ENCODE data around the gene ATP2A3. TPM values are rescaled to one million over a fixed set of nuclear protein-coding genes. Genes with fewer than 3 reads are reported as not detected.
A peak's percentile ranks its signal among the peaks of the same experiment; 100 is the strongest.

Gene ATP2A3
- total RNA-seq, 1 donor from 2014 or later: 1.6 TPM

DNA sequence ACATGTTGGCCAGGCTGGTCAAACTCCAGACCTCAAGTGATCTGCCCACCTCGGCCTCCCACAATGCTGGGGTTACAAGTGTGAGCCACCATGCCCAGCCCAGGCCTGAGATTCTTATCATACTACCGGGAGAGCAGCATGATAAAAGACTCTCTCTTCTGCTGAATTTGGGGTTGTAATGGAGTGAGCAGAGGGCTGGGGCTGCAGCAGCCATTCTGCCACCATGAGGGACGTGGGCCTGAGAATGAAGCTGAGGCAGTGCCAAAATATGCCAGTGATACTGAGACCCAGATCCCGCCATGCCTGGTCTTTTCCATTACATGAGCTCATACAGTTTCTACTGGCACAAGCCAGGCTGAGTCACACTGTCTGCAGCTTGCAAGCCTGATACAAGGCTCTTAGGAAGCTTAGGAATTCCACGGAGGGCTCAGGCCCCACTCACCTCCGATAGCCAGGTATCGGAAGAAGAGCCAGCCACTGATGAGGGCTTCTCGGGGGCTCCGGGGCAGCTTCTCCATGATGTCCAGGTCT, 28.3 kb downstream of the ATP2A3 start:
- H3K4me1 Mint-ChIP-seq: no peaks in the 10 kb centered on the region
- DNase-seq (ENCODE audit: low read depth, low spot score): no peak
- TF ChIP-seq, protein P1, sequence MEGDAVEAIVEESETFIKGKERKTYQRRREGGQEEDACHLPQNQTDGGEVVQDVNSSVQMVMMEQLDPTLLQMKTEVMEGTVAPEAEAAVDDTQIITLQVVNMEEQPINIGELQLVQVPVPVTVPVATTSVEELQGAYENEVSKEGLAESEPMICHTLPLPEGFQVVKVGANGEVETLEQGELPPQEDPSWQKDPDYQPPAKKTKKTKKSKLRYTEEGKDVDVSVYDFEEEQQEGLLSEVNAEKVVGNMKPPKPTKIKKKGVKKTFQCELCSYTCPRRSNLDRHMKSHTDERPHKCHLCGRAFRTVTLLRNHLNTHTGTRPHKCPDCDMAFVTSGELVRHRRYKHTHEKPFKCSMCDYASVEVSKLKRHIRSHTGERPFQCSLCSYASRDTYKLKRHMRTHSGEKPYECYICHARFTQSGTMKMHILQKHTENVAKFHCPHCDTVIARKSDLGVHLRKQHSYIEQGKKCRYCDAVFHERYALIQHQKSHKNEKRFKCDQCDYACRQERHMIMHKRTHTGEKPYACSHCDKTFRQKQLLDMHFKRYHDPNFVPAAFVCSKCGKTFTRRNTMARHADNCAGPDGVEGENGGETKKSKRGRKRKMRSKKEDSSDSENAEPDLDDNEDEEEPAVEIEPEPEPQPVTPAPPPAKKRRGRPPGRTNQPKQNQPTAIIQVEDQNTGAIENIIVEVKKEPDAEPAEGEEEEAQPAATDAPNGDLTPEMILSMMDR (conservative IDR thresholded peaks at IDR 0.05): no peak
- H3K27me3 Mint-ChIP-seq (ENCODE audit: low read depth): no peaks in the 10 kb centered on the region
- no peak overlapping the region for H3K27ac Mint-ChIP-seq (ENCODE audit: unreplicated experiment)
- no peaks in the 10 kb centered on the region for H3K36me3 Mint-ChIP-seq (ENCODE audit: low read depth)
- no peaks in the 10 kb centered on the region for H3K9me3 Mint-ChIP-seq
- no peak overlapping the region for H3K4me3 Mint-ChIP-seq

DNA sequence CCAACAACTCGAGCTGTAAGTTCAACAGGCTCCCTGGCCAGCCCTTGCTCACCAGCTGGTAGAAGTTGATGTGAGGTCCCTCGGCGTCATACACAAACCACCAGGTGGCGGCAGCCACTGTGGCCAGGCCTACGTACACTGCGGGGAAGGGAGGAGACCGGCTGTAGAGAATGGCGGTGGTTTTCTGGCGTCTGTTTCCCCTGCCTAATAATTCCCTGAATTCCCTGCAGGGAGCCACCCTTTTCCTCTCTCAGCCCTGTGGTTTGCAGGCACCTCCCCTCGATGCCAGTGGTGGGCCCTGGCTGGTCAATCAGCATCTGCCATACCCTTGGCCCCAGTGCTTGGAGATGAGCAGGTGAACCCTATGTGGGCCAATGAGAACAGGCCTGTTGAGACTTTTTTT, 29.1 kb downstream of the ATP2A3 start:
- no peaks in the 10 kb centered on the region for H3K4me1 Mint-ChIP-seq
- no peaks in the 10 kb centered on the region for H3K36me3 Mint-ChIP-seq (ENCODE audit: low read depth)
- no peaks in the 10 kb centered on the region for H3K27me3 Mint-ChIP-seq (ENCODE audit: low read depth)
- H3K27ac Mint-ChIP-seq (ENCODE audit: unreplicated experiment): no peak overlapping the region
- no peak overlapping the region for H3K4me3 Mint-ChIP-seq
- H3K9me3 Mint-ChIP-seq: no peaks in the 10 kb centered on the region
- peak; percentile 62 for DNase-seq (ENCODE audit: low read depth, low spot score)
- TF ChIP-seq, protein P1 (conservative IDR thresholded peaks at IDR 0.05): peak; percentile 73

DNA sequence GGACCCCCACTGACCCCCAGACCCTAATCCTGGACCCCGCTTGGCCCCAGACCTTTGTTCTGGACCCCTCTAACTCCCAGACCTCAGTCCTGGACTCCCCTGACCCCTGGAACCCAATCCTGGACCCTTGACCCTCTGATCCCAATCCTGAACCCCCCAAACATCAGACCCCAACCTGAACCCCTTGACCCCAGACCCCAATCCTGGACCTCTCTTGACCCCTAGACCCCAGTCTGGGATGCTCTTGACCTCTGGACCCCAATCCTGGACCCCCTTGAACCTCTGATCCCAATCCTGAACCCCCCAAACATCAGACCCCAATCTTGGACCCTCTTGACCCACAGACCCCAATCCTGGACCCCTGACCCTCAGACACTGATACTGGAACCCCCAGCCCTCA, 34.5 kb downstream of the ATP2A3 start:
- H3K36me3 Mint-ChIP-seq (ENCODE audit: low read depth): no peaks in the 10 kb centered on the region

DNA sequence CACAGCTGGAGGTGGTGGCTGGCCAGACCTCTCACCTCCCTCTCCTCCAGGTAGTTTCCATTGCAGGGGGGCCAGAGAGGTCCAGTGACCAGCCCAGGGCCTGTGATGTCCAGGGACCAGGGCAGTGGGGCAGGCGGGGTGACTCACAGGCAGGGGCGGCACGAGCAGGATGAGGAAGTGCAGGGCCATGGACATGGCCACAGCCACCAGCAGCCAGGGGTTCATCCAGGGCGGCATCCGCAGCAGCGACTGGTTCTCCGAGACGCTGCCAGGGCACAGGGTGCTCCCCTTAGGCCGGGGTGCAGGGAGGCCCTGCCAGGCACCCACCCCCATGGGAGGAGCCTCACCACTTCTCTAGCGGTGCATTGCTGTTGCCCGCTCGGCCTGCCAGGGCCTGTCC, 35.1 kb downstream of the ATP2A3 start:
- TF ChIP-seq, protein P1 (conservative IDR thresholded peaks at IDR 0.05): no peak
- H3K4me1 Mint-ChIP-seq: peaks cover 12% of the 10 kb centered on the region
- no peaks in the 10 kb centered on the region for H3K36me3 Mint-ChIP-seq (ENCODE audit: low read depth)
- H3K9me3 Mint-ChIP-seq: no peaks in the 10 kb centered on the region
- H3K4me3 Mint-ChIP-seq: no peak overlapping the region
- no peaks in the 10 kb centered on the region for H3K27me3 Mint-ChIP-seq (ENCODE audit: low read depth)
- H3K27ac Mint-ChIP-seq (ENCODE audit: unreplicated experiment): no peak overlapping the region
- DNase-seq (ENCODE audit: low read depth, low spot score): no peak

More for the DNA sequence above, 34.5 kb downstream of the ATP2A3 start:
- no peak overlapping the region for H3K27ac Mint-ChIP-seq (ENCODE audit: unreplicated experiment)
- no peak overlapping the region for H3K4me3 Mint-ChIP-seq
- no peak for DNase-seq (ENCODE audit: low read depth, low spot score)
- H3K9me3 Mint-ChIP-seq: no peaks in the 10 kb centered on the region
- no peaks in the 10 kb centered on the region for H3K27me3 Mint-ChIP-seq (ENCODE audit: low read depth)
- TF ChIP-seq, protein P1 (conservative IDR thresholded peaks at IDR 0.05): no peak
- H3K4me1 Mint-ChIP-seq: peaks cover 6% of the 10 kb centered on the region

DNA sequence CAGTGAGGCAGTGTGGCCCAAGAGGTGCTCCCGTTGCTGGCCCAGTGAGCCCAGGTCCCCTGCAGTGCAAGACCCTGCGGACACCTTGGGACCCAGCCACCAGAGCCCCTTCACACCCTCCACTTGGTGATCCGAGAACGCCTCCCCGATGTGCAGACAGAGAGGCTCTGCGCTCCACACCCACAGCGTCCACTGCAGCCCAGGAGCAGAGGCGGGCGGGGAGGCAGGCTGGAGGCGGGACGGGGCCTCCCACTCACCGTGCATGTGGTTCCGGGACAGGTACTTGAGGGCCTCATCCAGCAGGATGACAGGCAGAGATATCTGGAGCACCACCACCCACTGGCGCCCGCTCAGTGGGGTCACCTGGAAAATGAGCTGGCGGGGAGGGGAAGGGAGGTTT, 35.8 kb downstream of the ATP2A3 start:
- Mint-ChIP-seq H3K27ac (ENCODE audit: unreplicated experiment) (no peak overlapping the region), H3K27me3 (ENCODE audit: low read depth) (no peaks in the 10 kb centered on the region), H3K4me1 (peaks cover 15% of the 10 kb centered on the region), H3K36me3 (ENCODE audit: low read depth) (no peaks in the 10 kb centered on the region), H3K4me3 (no peak overlapping the region), H3K9me3 (no peaks in the 10 kb centered on the region)
- TF ChIP-seq, protein P1 (conservative IDR thresholded peaks at IDR 0.05): no peak
- DNase-seq (ENCODE audit: low read depth, low spot score): no peak

Data from neural crest cell (in vitro differentiated cells).